HEK293T (cell line): ENCODE measurements around the gene C2.

ENCODE experiments used
- BHLHE40 ChIP-seq: fragments of 450-650 bp; IDR thresholded peaks from 2 replicates; pipeline ENCODE4 v1.6.1; 2016; ENCODE audit warnings: mild to moderate bottlenecking, moderate library complexity, borderline replicate concordance
- CTBP1 ChIP-seq: fragments of 450-650 bp; IDR thresholded peaks from 2 replicates; pipeline ENCODE4 v1.6.1; 2016; ENCODE audit warnings: borderline replicate concordance
- ELF4 ChIP-seq: fragments of 450-650 bp; IDR thresholded peaks from 2 replicates; pipeline ENCODE4 v1.6.1; 2017; ENCODE audit warnings: antibody characterized with exemption
- FOXK2 ChIP-seq: fragments of 450-650 bp; IDR thresholded peaks from 2 replicates; pipeline ENCODE4 v1.6.1; 2016; ENCODE audit warnings: mild to moderate bottlenecking
- FOXM1 ChIP-seq: fragments of 450-650 bp; IDR thresholded peaks from 2 replicates; pipeline ENCODE4 v1.6.1; 2017; ENCODE audit warnings: mild to moderate bottlenecking, borderline replicate concordance
- NFRKB ChIP-seq: fragments of 450-650 bp; IDR thresholded peaks from 2 replicates; pipeline ENCODE4 v1.6.1; 2016; ENCODE audit warnings: mild to moderate bottlenecking, moderate library complexity
- SP1 ChIP-seq: fragments of 450-650 bp; IDR thresholded peaks from 2 replicates; pipeline ENCODE4 v1.6.1; 2017
- SUZ12 ChIP-seq: fragments of 450-650 bp; IDR thresholded peaks from 2 replicates; pipeline ENCODE4 v1.6.1; 2016; ENCODE audit warnings: mild to moderate bottlenecking
- TARDBP ChIP-seq: fragments of 450-650 bp; IDR thresholded peaks from 2 replicates; pipeline ENCODE4 v1.6.1; 2016
- TF ChIP-seq, protein P1 (sequence below): fragments of 450-650 bp; IDR thresholded peaks from 2 replicates; pipeline ENCODE4 v1.6.1; 2016

- TF ChIP-seq SP1: no peak
- no peak for TF ChIP-seq NFRKB
- TF ChIP-seq SUZ12: no peak
- TF ChIP-seq FOXK2: no peak
- no peak for TF ChIP-seq ELF4
- no peak for TF ChIP-seq FOXM1
- TF ChIP-seq, protein P1, sequence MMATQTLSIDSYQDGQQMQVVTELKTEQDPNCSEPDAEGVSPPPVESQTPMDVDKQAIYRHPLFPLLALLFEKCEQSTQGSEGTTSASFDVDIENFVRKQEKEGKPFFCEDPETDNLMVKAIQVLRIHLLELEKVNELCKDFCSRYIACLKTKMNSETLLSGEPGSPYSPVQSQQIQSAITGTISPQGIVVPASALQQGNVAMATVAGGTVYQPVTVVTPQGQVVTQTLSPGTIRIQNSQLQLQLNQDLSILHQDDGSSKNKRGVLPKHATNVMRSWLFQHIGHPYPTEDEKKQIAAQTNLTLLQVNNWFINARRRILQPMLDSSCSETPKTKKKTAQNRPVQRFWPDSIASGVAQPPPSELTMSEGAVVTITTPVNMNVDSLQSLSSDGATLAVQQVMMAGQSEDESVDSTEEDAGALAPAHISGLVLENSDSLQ: no peak
- TF ChIP-seq BHLHE40: no peak
- TF ChIP-seq CTBP1: no peak
- TF ChIP-seq TARDBP: no peak
These were observed 30.5 kb upstream of the C2 start for GRCh38 chr6:31896856-31897611.
